ENCODE measurements around the gene MYH3.
A peak's percentile ranks its signal among the peaks of the same experiment; 100 is the strongest.

Gene MYH3

DNA sequence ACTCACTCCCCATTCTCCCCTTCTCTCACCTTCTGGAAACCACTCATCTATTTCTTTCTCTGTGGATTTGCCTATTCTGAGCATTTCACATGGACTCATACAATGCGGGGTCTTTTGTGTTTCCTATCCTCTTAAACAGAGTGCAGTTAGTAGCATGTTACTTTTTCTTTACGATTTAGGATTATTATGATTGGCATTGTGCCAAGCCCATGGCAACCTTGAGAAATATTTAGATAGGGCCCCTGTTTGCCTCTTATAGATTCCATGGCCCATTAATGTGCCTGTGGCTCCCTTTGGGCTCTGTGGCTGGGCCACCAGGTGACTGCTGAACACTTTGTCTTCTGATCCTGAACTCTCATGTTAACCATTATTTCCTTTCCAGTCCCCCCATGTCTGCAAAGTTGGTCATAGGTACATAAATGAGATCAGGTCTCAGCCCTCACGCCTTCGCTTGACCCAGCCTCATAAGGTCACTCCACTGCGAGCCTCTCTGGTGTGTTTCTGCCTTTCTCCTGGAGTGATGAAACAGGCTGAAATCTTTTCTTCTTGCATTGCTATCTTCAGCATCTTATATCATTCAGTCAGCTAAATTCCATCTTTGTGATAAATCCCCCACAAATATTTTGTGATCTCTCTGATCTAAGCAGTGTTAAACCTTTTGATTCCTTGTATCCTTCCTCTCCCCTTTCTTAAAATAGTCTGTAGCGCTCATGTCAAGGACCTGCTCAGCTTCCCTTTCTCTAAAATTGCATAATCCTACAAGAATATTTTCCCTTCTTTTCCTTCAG, 44.0 kb downstream of the MYH3 start:
- no peak overlapping the region for H2BK120ac ChIP-seq (ENCODE audit: low read depth, low read length)
- no peak overlapping the region for H4K5ac ChIP-seq (ENCODE audit: low read length)
- no peak overlapping the region for H3K23ac ChIP-seq (ENCODE audit: low read length)
- no peak overlapping the region for H3K4ac ChIP-seq (ENCODE audit: low read depth, low read length)
- H3K4me3 ChIP-seq (ENCODE audit: low read length): no peak overlapping the region
- no peak overlapping the region for H3K56ac ChIP-seq (ENCODE audit: low read length)
- no peaks in the 10 kb centered on the region for H3K4me1 ChIP-seq (ENCODE audit: control insufficient read depth, low read depth, low read length)
- H3K27ac ChIP-seq (ENCODE audit: low read depth, low read length): no peak overlapping the region
- no peak overlapping the region for H4K8ac ChIP-seq (ENCODE audit: low read depth, low read length)
- no peak overlapping the region for H2BK5ac ChIP-seq (ENCODE audit: low read length)
- H3K79me2 ChIP-seq (ENCODE audit: control insufficient read depth, insufficient read depth, low read length): no peaks in the 10 kb centered on the region
- H3K4me2 ChIP-seq (ENCODE audit: low read length): no peak overlapping the region
- no peaks in the 10 kb centered on the region for H3K36me3 ChIP-seq (ENCODE audit: control insufficient read depth, insufficient read depth, low read length)
- WGBS (ENCODE audit: extremely low coverage, insufficient coverage, low lambda C conversion rate): no CpG with 5 or more reads among the region's 6 CpGs
- H3K9ac ChIP-seq (ENCODE audit: low read length): no peak overlapping the region
- no peak overlapping the region for H3K18ac ChIP-seq (ENCODE audit: low read length)
- no peaks in the 10 kb centered on the region for H3K79me1 ChIP-seq (ENCODE audit: low read length)
- no peak overlapping the region for H2BK15ac ChIP-seq (replicated peaks; ENCODE audit: low read depth)
- H2AK5ac ChIP-seq (ENCODE audit: low read length): no peak overlapping the region
- peak; percentile 26 for DNase-seq
- H3K27me3 ChIP-seq (ENCODE audit: insufficient read depth, low read length, poor library complexity): no peaks in the 10 kb centered on the region

DNA sequence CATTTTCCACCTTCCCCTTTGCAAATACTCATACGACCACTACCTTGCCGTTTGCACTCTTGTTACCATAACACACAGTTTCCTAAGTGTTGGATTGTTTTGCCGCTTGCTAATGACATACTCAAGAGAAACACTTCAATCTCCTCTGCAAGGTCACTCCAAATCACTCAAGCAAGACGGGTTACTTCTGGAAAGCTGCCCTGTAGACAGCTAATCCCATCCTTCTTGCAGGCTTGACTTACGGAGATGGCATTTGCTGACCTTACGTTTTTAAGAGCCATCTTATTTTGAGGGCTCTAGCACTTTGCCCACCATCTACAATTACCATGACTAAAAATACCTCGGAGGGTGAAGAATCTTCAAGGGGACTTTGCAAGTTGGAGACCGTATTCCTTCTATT, 46.2 kb downstream of the MYH3 start:
- Histone ChIP-seq H3K9ac (ENCODE audit: low read length) (no peak overlapping the region), H3K56ac (ENCODE audit: low read length) (no peak overlapping the region)

DNA sequence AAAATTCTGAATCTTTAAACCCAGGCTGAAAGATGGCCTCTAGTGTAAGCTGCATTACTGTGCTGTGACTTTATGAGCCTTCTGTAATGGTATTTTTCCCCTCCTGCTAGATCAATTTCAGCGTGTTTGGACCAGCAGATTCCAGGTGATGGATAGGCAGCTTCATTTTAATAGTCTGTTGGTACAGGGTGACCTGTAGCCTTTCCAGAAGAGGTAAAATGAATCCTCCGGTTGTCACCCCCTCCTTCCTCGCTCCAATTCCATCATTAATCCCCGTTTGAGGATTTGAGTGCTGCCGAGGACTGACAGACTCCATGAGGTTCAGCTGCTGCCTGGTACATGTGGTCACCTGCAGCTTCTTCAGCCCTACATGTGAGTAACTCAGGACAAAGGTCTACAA, 48.9 kb downstream of the MYH3 start:
- no peaks in the 10 kb centered on the region for H3K79me2 ChIP-seq (ENCODE audit: control insufficient read depth, insufficient read depth, low read length)
- H4K8ac ChIP-seq (ENCODE audit: low read depth, low read length): no peak overlapping the region
- H3K56ac ChIP-seq (ENCODE audit: low read length): no peak overlapping the region
- H2BK5ac ChIP-seq (ENCODE audit: low read length): no peak overlapping the region
- no peaks in the 10 kb centered on the region for H3K27me3 ChIP-seq (ENCODE audit: insufficient read depth, low read length, poor library complexity)
- no peak overlapping the region for H3K4me3 ChIP-seq (ENCODE audit: low read length)
- H3K4me2 ChIP-seq (ENCODE audit: low read length): no peak overlapping the region
- H3K23ac ChIP-seq (ENCODE audit: low read length): no peak overlapping the region
- no peak overlapping the region for H2AK5ac ChIP-seq (ENCODE audit: low read length)
- no peak overlapping the region for H3K9ac ChIP-seq (ENCODE audit: low read length)
- H3K79me1 ChIP-seq (ENCODE audit: low read length): no peaks in the 10 kb centered on the region
- no peak overlapping the region for H2BK15ac ChIP-seq (replicated peaks; ENCODE audit: low read depth)
- H3K18ac ChIP-seq (ENCODE audit: low read length): no peak overlapping the region
- H3K36me3 ChIP-seq (ENCODE audit: control insufficient read depth, insufficient read depth, low read length): no peaks in the 10 kb centered on the region
- no peak overlapping the region for H3K27ac ChIP-seq (ENCODE audit: low read depth, low read length)
- no peak overlapping the region for H2BK120ac ChIP-seq (ENCODE audit: low read depth, low read length)
- no peaks in the 10 kb centered on the region for H3K4me1 ChIP-seq (ENCODE audit: control insufficient read depth, low read depth, low read length)
- no peak overlapping the region for H3K4ac ChIP-seq (ENCODE audit: low read depth, low read length)
- H4K5ac ChIP-seq (ENCODE audit: low read length): no peak overlapping the region
- no CpG with 5 or more reads among the region's 5 CpGs for WGBS (ENCODE audit: extremely low coverage, insufficient coverage, low lambda C conversion rate)
- DNase-seq: no peak

More for the DNA sequence above, 46.2 kb downstream of the MYH3 start:
- H2BK5ac ChIP-seq (ENCODE audit: low read length): no peak overlapping the region
- H2BK15ac ChIP-seq (replicated peaks; ENCODE audit: low read depth): no peak overlapping the region
- no peaks in the 10 kb centered on the region for H3K36me3 ChIP-seq (ENCODE audit: control insufficient read depth, insufficient read depth, low read length)
- H3K4me3 ChIP-seq (ENCODE audit: low read length): no peak overlapping the region
- H3K23ac ChIP-seq (ENCODE audit: low read length): no peak overlapping the region
- H4K5ac ChIP-seq (ENCODE audit: low read length): no peak overlapping the region
- no peak overlapping the region for H3K4me2 ChIP-seq (ENCODE audit: low read length)
- no peaks in the 10 kb centered on the region for H3K79me2 ChIP-seq (ENCODE audit: control insufficient read depth, insufficient read depth, low read length)
- DNase-seq: no peak
- H3K27ac ChIP-seq (ENCODE audit: low read depth, low read length): no peak overlapping the region
- no peaks in the 10 kb centered on the region for H3K4me1 ChIP-seq (ENCODE audit: control insufficient read depth, low read depth, low read length)
- no peak overlapping the region for H2AK5ac ChIP-seq (ENCODE audit: low read length)
- no peak overlapping the region for H3K4ac ChIP-seq (ENCODE audit: low read depth, low read length)
- no peaks in the 10 kb centered on the region for H3K27me3 ChIP-seq (ENCODE audit: insufficient read depth, low read length, poor library complexity)
- no peak overlapping the region for H2BK120ac ChIP-seq (ENCODE audit: low read depth, low read length)
- H3K79me1 ChIP-seq (ENCODE audit: low read length): no peaks in the 10 kb centered on the region
- no peak overlapping the region for H3K18ac ChIP-seq (ENCODE audit: low read length)
- H4K8ac ChIP-seq (ENCODE audit: low read depth, low read length): no peak overlapping the region
- WGBS (ENCODE audit: extremely low coverage, insufficient coverage, low lambda C conversion rate): no CpG with 5 or more reads among the region's 8 CpGs

DNA sequence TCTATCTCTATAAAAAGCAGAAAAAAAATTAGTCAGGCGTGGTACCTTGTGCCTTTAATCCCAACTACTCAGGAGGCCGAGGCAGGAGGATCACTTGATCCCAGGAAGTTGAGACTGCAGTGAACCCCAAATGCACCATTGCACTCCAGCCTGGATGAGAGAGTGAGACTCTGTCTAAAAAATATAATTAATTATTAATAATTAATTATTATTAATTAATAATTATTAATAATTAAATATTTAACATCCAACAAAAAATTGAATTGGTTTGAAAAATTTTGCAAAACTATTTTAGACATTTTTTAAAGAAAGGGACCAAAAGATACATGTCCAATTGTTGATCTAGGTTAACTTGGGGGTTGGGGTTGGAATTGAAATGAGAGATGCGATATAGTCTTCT, 51.0 kb downstream of the MYH3 start:
- H3K9ac ChIP-seq (ENCODE audit: low read length): no peak overlapping the region
- no peak overlapping the region for H2BK120ac ChIP-seq (ENCODE audit: low read depth, low read length)
- no peak overlapping the region for H2BK5ac ChIP-seq (ENCODE audit: low read length)
- H4K5ac ChIP-seq (ENCODE audit: low read length): no peak overlapping the region
- H3K36me3 ChIP-seq (ENCODE audit: control insufficient read depth, insufficient read depth, low read length): no peaks in the 10 kb centered on the region
- no peak overlapping the region for H3K27ac ChIP-seq (ENCODE audit: low read depth, low read length)
- H3K56ac ChIP-seq (ENCODE audit: low read length): no peak overlapping the region
- no peak overlapping the region for H2BK15ac ChIP-seq (replicated peaks; ENCODE audit: low read depth)
- H3K4me2 ChIP-seq (ENCODE audit: low read length): no peak overlapping the region
- no peak overlapping the region for H4K8ac ChIP-seq (ENCODE audit: low read depth, low read length)
- H3K79me2 ChIP-seq (ENCODE audit: control insufficient read depth, insufficient read depth, low read length): no peaks in the 10 kb centered on the region
- H3K79me1 ChIP-seq (ENCODE audit: low read length): no peaks in the 10 kb centered on the region
- WGBS (ENCODE audit: extremely low coverage, insufficient coverage, low lambda C conversion rate): no CpG with 5 or more reads among the region's 3 CpGs
- DNase-seq: no peak
- no peak overlapping the region for H3K4me3 ChIP-seq (ENCODE audit: low read length)
- no peak overlapping the region for H3K4ac ChIP-seq (ENCODE audit: low read depth, low read length)
- H3K23ac ChIP-seq (ENCODE audit: low read length): no peak overlapping the region
- H2AK5ac ChIP-seq (ENCODE audit: low read length): no peak overlapping the region
- H3K27me3 ChIP-seq (ENCODE audit: insufficient read depth, low read length, poor library complexity): no peaks in the 10 kb centered on the region
- no peaks in the 10 kb centered on the region for H3K4me1 ChIP-seq (ENCODE audit: control insufficient read depth, low read depth, low read length)
- no peak overlapping the region for H3K18ac ChIP-seq (ENCODE audit: low read length)

DNA sequence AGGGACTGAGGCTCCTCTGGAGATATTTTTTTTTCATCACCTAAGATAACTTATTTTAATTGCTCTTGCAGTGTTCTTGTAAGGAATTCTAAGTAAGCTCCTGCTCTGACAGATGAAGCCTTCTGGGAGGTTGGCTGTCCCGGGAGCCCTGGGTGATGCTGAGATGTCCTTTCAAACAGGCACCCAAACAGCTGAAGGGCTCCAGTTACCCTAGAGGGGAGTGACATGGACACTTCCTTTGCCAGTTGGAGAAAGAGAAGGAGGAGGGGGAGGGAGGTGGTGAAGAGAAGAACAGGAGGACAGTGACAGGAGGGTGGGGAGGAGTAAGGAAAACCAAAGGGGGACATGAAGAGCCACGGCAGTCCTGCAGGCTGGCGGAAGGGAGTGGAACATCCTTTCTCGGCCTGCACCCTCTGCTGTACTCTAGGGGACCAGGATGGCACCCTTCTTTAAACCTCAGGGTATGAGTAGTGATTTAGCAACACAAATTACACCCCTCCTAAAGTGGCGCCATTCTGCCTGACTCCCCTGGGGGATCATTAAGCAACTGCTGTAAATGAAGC, 51.8 kb downstream of the MYH3 start:
- no peak overlapping the region for H4K8ac ChIP-seq (ENCODE audit: low read depth, low read length)
- peak; percentile 25 for DNase-seq
- H2BK5ac ChIP-seq (ENCODE audit: low read length): no peak overlapping the region
- no peak overlapping the region for H4K5ac ChIP-seq (ENCODE audit: low read length)
- H3K36me3 ChIP-seq (ENCODE audit: control insufficient read depth, insufficient read depth, low read length): no peaks in the 10 kb centered on the region
- no peak overlapping the region for H2BK120ac ChIP-seq (ENCODE audit: low read depth, low read length)
- WGBS (ENCODE audit: extremely low coverage, insufficient coverage, low lambda C conversion rate): no CpG with 5 or more reads among the region's 5 CpGs
- H3K56ac ChIP-seq (ENCODE audit: low read length): no peak overlapping the region
- no peak overlapping the region for H2BK15ac ChIP-seq (replicated peaks; ENCODE audit: low read depth)
- no peak overlapping the region for H3K23ac ChIP-seq (ENCODE audit: low read length)
- no peaks in the 10 kb centered on the region for H3K4me1 ChIP-seq (ENCODE audit: control insufficient read depth, low read depth, low read length)
- no peak overlapping the region for H3K4me2 ChIP-seq (ENCODE audit: low read length)
- no peak overlapping the region for H2AK5ac ChIP-seq (ENCODE audit: low read length)
- no peak overlapping the region for H3K18ac ChIP-seq (ENCODE audit: low read length)
- no peak overlapping the region for H3K4me3 ChIP-seq (ENCODE audit: low read length)
- no peak overlapping the region for H3K9ac ChIP-seq (ENCODE audit: low read length)
- no peaks in the 10 kb centered on the region for H3K27me3 ChIP-seq (ENCODE audit: insufficient read depth, low read length, poor library complexity)
- H3K79me1 ChIP-seq (ENCODE audit: low read length): no peaks in the 10 kb centered on the region
- no peak overlapping the region for H3K4ac ChIP-seq (ENCODE audit: low read depth, low read length)
- no peak overlapping the region for H3K27ac ChIP-seq (ENCODE audit: low read depth, low read length)
- no peaks in the 10 kb centered on the region for H3K79me2 ChIP-seq (ENCODE audit: control insufficient read depth, insufficient read depth, low read length)

DNA sequence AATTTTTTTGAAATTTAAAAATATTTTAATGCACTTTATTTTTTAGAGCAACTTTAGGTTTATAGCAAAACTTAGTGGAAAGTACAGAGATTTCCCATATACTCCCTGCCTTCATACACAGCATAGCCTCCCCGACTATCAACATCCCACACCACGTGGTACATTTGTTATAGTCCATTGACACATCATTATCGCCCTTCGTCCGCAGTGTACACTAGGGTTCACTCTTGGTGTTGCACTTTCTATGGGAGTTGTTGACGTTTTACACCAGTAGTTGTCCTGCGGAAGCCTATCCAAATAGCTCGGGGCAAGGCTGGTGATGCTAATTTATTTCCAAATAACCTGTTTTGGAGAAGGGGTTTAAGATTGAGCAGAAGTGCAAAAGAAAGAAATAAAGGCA, 52.6 kb downstream of the MYH3 start:
- no CpG with 5 or more reads among the region's 8 CpGs for WGBS (ENCODE audit: extremely low coverage, insufficient coverage, low lambda C conversion rate)
- Histone ChIP-seq H3K27ac (ENCODE audit: low read depth, low read length) (no peak overlapping the region), H3K4me2 (ENCODE audit: low read length) (no peak overlapping the region), H3K4ac (ENCODE audit: low read depth, low read length) (no peak overlapping the region), H3K18ac (ENCODE audit: low read length) (no peak overlapping the region), H3K79me1 (ENCODE audit: low read length) (no peaks in the 10 kb centered on the region), H2BK120ac (ENCODE audit: low read depth, low read length) (no peak overlapping the region), H2BK15ac (replicated peaks; ENCODE audit: low read depth) (no peak overlapping the region), H3K79me2 (ENCODE audit: control insufficient read depth, insufficient read depth, low read length) (no peaks in the 10 kb centered on the region), H3K4me3 (ENCODE audit: low read length) (no peak overlapping the region), H3K27me3 (ENCODE audit: insufficient read depth, low read length, poor library complexity) (no peaks in the 10 kb centered on the region), H4K5ac (ENCODE audit: low read length) (no peak overlapping the region), H2AK5ac (ENCODE audit: low read length) (no peak overlapping the region), H3K36me3 (ENCODE audit: control insufficient read depth, insufficient read depth, low read length) (no peaks in the 10 kb centered on the region), H3K9ac (ENCODE audit: low read length) (no peak overlapping the region), H2BK5ac (ENCODE audit: low read length) (no peak overlapping the region), H3K56ac (ENCODE audit: low read length) (no peak overlapping the region), H3K23ac (ENCODE audit: low read length) (no peak overlapping the region), H3K4me1 (ENCODE audit: control insufficient read depth, low read depth, low read length) (no peaks in the 10 kb centered on the region), H4K8ac (ENCODE audit: low read depth, low read length) (no peak overlapping the region)
- no peak for DNase-seq

All from mesendoderm (in vitro differentiated cells).